ENCODE measurements around the gene NEBL.

NEBL gene

GRCh38 chr10:20778008-20778757 is 118.9 kb downstream of the NEBL start:
- TF ChIP-seq ZNF274 (IDR thresholded peaks at IDR 0.05; ENCODE audit: low read depth, low read length) = no peak
- no peak for TF ChIP-seq SUZ12 (IDR thresholded peaks at IDR 0.05; ENCODE audit: extremely low read depth, insufficient read depth, insufficient read length)
- Histone ChIP-seq H3K4me1 (ENCODE audit: insufficient read depth, insufficient read length) (no peaks in the 10 kb centered on the region), H3K27me3 (ENCODE audit: insufficient read depth, insufficient read length) (no peaks in the 10 kb centered on the region), H3K36me3 (ENCODE audit: insufficient read depth, insufficient read length, low read length) (no peaks in the 10 kb centered on the region), H3K4me3 (ENCODE audit: insufficient read length, low read depth) (no peak overlapping the region), H3K9me3 (ENCODE audit: insufficient read depth, low read length) (no peaks in the 10 kb centered on the region), H3K9ac (ENCODE audit: insufficient read length, low read depth) (no peak overlapping the region)
- DNase-seq (ENCODE audit: low read depth, low spot score) = no peak

- no peak for TF ChIP-seq ZNF274 (IDR thresholded peaks at IDR 0.05; ENCODE audit: low read depth, low read length)
- no peak for TF ChIP-seq SUZ12 (IDR thresholded peaks at IDR 0.05; ENCODE audit: extremely low read depth, insufficient read depth, insufficient read length)
- no peak for TF ChIP-seq YY1 (IDR thresholded peaks at IDR 0.05; ENCODE audit: insufficient read depth, insufficient read length)
- H3K4me1 ChIP-seq (ENCODE audit: insufficient read depth, insufficient read length) = no peaks in the 10 kb centered on the region
These were observed 120.6 kb downstream of the NEBL start for GRCh38 chr10:20776384-20777118.

GRCh38 chr10:20771051-20771450 is 126.1 kb downstream of the NEBL start:
- Histone ChIP-seq H3K4me1 (ENCODE audit: insufficient read depth, insufficient read length) (no peaks in the 10 kb centered on the region), H3K9ac (ENCODE audit: insufficient read length, low read depth) (no peak overlapping the region), H3K4me3 (ENCODE audit: insufficient read length, low read depth) (no peak overlapping the region), H3K36me3 (ENCODE audit: insufficient read depth, insufficient read length, low read length) (no peaks in the 10 kb centered on the region), H3K27me3 (ENCODE audit: insufficient read depth, insufficient read length) (no peaks in the 10 kb centered on the region), H3K9me3 (ENCODE audit: insufficient read depth, low read length) (no peaks in the 10 kb centered on the region)
- TF ChIP-seq YY1 (IDR thresholded peaks at IDR 0.05; ENCODE audit: insufficient read depth, insufficient read length) (no peak), SUZ12 (IDR thresholded peaks at IDR 0.05; ENCODE audit: extremely low read depth, insufficient read depth, insufficient read length) (no peak), ZNF274 (IDR thresholded peaks at IDR 0.05; ENCODE audit: low read depth, low read length) (no peak)
- no peak for DNase-seq (ENCODE audit: low read depth, low spot score)

More at GRCh38 chr10:20776384-20777118, 120.6 kb downstream of the NEBL start:
- H3K36me3 ChIP-seq (ENCODE audit: insufficient read depth, insufficient read length, low read length) = no peaks in the 10 kb centered on the region
- DNase-seq (ENCODE audit: low read depth, low spot score) = no peak
- no peak overlapping the region for H3K4me3 ChIP-seq (ENCODE audit: insufficient read length, low read depth)
- no peak overlapping the region for H3K9ac ChIP-seq (ENCODE audit: insufficient read length, low read depth)
- no peaks in the 10 kb centered on the region for H3K9me3 ChIP-seq (ENCODE audit: insufficient read depth, low read length)
- H3K27me3 ChIP-seq (ENCODE audit: insufficient read depth, insufficient read length) = no peaks in the 10 kb centered on the region

- no peak overlapping the region for H3K9ac ChIP-seq (ENCODE audit: insufficient read length, low read depth)
- H3K4me1 ChIP-seq (ENCODE audit: insufficient read depth, insufficient read length) = no peaks in the 10 kb centered on the region
- no peak for DNase-seq (ENCODE audit: low read depth, low spot score)
- H3K4me3 ChIP-seq (ENCODE audit: insufficient read length, low read depth) = no peak overlapping the region
- TF ChIP-seq ZNF274 (IDR thresholded peaks at IDR 0.05; ENCODE audit: low read depth, low read length) = no peak
- no peak for TF ChIP-seq YY1 (IDR thresholded peaks at IDR 0.05; ENCODE audit: insufficient read depth, insufficient read length)
- TF ChIP-seq SUZ12 (IDR thresholded peaks at IDR 0.05; ENCODE audit: extremely low read depth, insufficient read depth, insufficient read length) = no peak
- H3K27me3 ChIP-seq (ENCODE audit: insufficient read depth, insufficient read length) = no peaks in the 10 kb centered on the region
- no peaks in the 10 kb centered on the region for H3K36me3 ChIP-seq (ENCODE audit: insufficient read depth, insufficient read length, low read length)
- no peaks in the 10 kb centered on the region for H3K9me3 ChIP-seq (ENCODE audit: insufficient read depth, low read length)
These were observed 127.6 kb downstream of the NEBL start for GRCh38 chr10:20769481-20769880.

DNA sequence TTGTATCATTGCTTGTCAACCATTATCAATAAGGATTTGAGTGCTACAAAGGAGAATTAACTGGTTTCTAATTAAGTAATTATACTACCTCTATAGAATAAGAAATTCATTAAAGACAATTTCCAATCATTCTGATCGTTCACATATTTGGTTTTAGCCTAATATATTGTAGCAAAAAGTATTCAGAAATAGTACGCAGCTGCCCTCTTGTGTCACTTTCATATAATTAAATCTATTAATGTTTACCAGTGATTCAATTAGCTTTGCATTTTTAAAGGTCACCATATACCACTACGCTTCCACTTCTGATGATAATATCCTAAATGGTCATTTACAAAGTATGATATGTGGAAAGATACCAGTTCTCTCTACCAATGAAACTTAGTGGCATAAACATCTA is 128.3 kb downstream of the NEBL start:
- H3K4me1 ChIP-seq (ENCODE audit: insufficient read depth, insufficient read length) = no peaks in the 10 kb centered on the region
- H3K4me3 ChIP-seq (ENCODE audit: insufficient read length, low read depth) = no peak overlapping the region
- H3K36me3 ChIP-seq (ENCODE audit: insufficient read depth, insufficient read length, low read length) = no peaks in the 10 kb centered on the region
- DNase-seq (ENCODE audit: low read depth, low spot score) = no peak
- no peaks in the 10 kb centered on the region for H3K27me3 ChIP-seq (ENCODE audit: insufficient read depth, insufficient read length)
- TF ChIP-seq YY1 (IDR thresholded peaks at IDR 0.05; ENCODE audit: insufficient read depth, insufficient read length) (no peak), ZNF274 (IDR thresholded peaks at IDR 0.05; ENCODE audit: low read depth, low read length) (no peak), SUZ12 (IDR thresholded peaks at IDR 0.05; ENCODE audit: extremely low read depth, insufficient read depth, insufficient read length) (no peak)
- H3K9ac ChIP-seq (ENCODE audit: insufficient read length, low read depth) = no peak overlapping the region
- H3K9me3 ChIP-seq (ENCODE audit: insufficient read depth, low read length) = no peaks in the 10 kb centered on the region

GRCh38 chr10:20767028-20767427 is 130.1 kb downstream of the NEBL start:
- DNase-seq (ENCODE audit: low read depth, low spot score) = no peak
- Histone ChIP-seq H3K9ac (ENCODE audit: insufficient read length, low read depth) (no peak overlapping the region), H3K36me3 (ENCODE audit: insufficient read depth, insufficient read length, low read length) (no peaks in the 10 kb centered on the region), H3K4me3 (ENCODE audit: insufficient read length, low read depth) (no peak overlapping the region), H3K4me1 (ENCODE audit: insufficient read depth, insufficient read length) (no peaks in the 10 kb centered on the region), H3K27me3 (ENCODE audit: insufficient read depth, insufficient read length) (no peaks in the 10 kb centered on the region), H3K9me3 (ENCODE audit: insufficient read depth, low read length) (no peaks in the 10 kb centered on the region)
- TF ChIP-seq ZNF274 (IDR thresholded peaks at IDR 0.05; ENCODE audit: low read depth, low read length) (no peak), SUZ12 (IDR thresholded peaks at IDR 0.05; ENCODE audit: extremely low read depth, insufficient read depth, insufficient read length) (no peak), YY1 (IDR thresholded peaks at IDR 0.05; ENCODE audit: insufficient read depth, insufficient read length) (no peak)

DNA sequence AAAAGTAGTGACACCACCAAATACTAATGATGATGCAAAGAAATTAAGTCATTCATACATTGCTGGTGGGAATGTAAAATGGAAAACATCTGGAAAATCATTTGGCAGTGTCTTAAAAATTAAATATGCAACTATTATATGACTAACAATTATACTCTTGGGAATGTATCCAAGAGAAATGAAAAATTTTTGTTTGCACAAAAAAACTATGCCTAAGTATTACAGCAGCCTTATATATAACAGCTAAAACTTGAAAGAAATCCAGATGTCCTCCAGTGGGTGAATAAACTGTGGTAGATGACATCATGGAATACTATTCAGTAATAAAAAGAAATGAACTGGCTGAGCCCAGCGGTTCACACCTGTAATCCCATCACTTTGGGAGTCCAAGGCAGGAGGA is 132.0 kb downstream of the NEBL start:
- no peaks in the 10 kb centered on the region for H3K27me3 ChIP-seq (ENCODE audit: insufficient read depth, insufficient read length)
- no peak for TF ChIP-seq YY1 (IDR thresholded peaks at IDR 0.05; ENCODE audit: insufficient read depth, insufficient read length)
- no peak for TF ChIP-seq SUZ12 (IDR thresholded peaks at IDR 0.05; ENCODE audit: extremely low read depth, insufficient read depth, insufficient read length)
- no peak for TF ChIP-seq ZNF274 (IDR thresholded peaks at IDR 0.05; ENCODE audit: low read depth, low read length)
- no peaks in the 10 kb centered on the region for H3K9me3 ChIP-seq (ENCODE audit: insufficient read depth, low read length)
- H3K4me3 ChIP-seq (ENCODE audit: insufficient read length, low read depth) = no peak overlapping the region
- H3K9ac ChIP-seq (ENCODE audit: insufficient read length, low read depth) = no peak overlapping the region
- no peaks in the 10 kb centered on the region for H3K36me3 ChIP-seq (ENCODE audit: insufficient read depth, insufficient read length, low read length)
- H3K4me1 ChIP-seq (ENCODE audit: insufficient read depth, insufficient read length) = no peaks in the 10 kb centered on the region
- no peak for DNase-seq (ENCODE audit: low read depth, low spot score)

Data from NT2/D1 (cell line).